HG03558 (cell line): Measurements from ENCODE around the gene SPATA21.
"Not testable (repeated sequence)": the region's sequence is repeated elsewhere in the genome, so short reads cannot be mapped to it uniquely, and the experiment has no call there.

Experiments used
- ATAC-seq: cut with Tn5 transposase; IDR thresholded peaks from one replicate; pipeline ENCODE4 v1.9.1; 2021; ENCODE audit warnings: moderate number of reproducible peaks; ENCODE audit not compliant: unreplicated experiment; ENCODE audit errors: extremely low read depth

The SPATA21 gene

DNA sequence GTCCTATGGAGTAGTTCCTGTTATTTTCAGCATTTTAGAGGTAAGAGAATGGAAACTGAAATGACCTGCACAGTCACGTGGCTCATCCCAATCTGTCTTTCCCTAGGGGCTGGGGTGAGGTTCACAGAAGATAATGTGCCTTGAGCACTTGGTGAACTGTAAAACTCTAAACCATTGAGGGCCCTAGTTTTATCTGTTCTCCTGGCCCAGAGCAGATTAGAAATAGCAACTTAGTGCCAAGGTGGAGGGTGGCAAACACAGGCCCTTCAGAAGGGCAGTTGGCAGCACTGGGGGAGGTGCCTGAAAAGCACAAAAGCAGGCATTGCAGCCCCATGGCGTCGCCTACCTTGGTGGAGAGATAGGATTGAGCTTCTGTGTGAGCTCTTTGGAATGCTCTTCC lies 17.7 kb upstream of the SPATA21 start:
- not testable (repeated sequence) for ATAC-seq

DNA sequence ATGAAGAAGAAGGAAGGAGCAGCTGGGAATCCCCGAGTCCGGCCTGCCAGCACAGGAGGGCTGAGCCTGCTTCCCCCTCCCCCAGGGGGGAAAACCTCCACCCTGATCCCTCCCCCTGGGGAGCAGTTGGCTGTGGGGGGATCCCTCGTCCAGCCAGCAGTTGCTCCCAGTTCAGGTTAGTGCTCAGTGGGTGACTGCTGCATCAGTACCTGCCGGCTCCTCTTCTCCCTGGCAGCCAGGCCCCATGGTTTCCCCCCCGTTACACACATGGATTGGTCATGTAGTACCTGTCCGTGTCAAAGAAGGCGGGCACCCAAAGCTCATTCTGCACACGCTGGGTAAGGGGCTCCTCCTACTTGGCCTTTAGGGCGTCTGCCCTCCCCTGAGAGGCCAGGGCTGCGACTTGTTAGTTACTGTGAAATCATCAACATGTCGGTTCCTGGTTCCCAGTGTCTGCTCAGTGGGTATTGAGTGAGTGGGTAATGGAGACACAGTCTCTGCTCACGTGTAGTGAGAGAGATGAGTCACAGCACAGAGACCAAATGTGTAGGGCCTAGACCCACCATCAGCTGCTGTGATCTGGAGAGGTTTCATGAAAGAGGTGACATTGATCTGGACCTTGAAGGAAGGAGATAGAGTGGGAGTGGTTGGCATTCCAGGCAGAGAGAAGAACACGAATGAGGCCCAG lies 14.8 kb upstream of the SPATA21 start:
- ATAC-seq = no peak

DNA sequence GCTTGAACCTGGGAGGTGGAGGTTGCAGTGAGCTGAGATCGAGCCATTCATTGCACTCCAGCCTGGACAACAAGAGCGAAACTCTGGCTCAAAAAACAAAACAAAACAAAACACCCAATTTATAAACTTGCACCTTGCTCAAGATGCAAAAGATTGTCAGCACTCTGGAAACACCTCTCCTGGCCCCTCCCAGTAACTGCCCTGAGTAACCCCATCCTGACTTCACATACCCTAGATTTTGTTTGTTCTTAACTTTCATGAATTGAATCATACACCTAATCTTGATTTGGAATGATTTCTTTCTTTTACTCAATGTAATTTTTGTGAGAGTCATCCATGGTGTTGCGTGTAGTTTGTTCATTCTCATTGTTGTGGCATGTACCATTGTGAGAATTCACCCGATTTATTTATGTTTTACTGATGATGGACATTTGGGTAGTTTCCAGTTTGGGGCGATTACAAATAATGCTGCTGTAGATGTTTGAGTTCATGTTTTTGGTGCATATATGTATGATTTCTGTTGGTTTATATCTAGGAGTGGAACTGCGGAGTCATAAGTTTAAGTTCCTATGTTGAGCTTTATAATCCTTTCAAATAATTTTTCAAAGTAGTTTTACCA lies 13.7 kb upstream of the SPATA21 start:
- no peak for ATAC-seq

DNA sequence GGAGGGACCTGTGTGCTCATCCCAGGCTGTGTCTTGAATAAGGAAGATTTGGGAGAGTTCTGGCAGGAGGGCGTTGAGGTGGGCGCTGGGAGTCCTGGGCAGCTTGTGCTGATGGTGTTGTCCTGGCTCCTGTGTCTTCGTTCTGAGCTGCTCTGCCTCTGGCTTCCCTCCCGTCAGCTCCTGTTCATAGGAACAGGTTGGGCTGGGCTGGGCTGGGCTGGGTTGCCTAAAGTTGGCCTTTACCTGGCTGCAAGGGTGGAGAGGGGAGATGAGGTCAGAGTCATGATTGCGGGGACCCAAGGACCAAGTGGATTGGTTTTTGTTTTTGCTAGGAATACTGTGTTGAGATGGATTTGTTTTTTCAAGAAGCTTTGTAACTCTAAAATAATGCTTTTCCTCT lies 12.4 kb upstream of the SPATA21 start:
- ATAC-seq = no peak

DNA sequence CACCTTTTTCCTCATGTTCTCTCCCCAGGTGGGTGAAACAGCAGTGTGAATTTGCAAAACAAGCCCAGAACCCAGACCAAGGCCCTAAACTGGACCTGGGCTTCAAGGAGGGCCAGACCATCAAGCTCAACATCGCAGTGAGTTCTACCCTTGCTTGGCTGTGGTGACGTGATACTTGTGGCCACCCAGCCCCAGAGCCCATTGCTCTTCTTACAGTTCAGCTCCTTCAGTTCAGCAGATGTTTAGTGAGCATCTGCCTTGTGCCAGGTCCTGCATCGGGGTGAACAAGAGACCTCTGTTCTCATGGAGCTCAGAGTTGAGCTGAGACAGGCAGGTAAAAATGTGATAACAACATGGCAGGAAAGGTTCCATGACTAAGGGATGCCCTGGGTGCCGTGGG lies 11.8 kb upstream of the SPATA21 start:
- no peak for ATAC-seq

DNA sequence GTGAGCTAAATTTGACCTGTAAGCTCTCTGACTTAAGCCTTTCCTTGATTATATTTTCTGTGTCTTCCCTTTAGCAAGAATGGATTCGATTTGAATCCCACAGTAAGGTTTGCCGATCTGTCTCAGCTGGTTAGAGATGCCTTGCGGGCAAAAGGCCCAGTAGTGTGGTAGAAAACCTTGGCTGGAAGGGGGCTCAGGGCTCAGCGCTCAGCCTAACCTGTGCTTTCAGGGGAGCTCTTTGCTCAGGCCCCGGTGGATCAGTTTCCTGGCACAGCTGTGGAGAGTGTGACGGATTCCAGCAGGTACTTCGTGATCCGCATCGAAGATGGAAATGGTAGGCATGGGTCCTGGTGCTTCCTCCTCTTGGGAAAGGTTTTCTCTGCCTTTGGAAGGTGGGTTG lies 10.4 kb upstream of the SPATA21 start:
- no peak for ATAC-seq

DNA sequence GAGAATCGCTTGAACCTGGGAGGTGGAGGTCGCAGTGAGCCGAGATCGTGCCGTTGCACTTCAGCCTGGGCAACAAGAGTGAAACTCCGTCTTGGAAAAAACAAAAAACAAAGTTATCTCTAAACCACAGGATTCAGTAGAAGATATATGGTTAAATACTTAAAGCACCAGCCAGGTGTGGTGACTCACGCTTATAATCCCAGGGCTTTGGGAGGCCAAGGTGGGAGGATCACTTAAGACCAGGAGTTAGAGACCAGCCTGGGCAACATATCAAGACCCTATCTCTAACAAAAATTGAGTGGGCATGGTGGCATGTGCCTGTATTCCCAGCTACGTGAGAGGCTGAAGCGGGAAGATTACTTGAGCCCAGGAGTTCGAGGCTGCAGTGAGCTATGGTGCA lies 8.9 kb upstream of the SPATA21 start:
- ATAC-seq = no peak

DNA sequence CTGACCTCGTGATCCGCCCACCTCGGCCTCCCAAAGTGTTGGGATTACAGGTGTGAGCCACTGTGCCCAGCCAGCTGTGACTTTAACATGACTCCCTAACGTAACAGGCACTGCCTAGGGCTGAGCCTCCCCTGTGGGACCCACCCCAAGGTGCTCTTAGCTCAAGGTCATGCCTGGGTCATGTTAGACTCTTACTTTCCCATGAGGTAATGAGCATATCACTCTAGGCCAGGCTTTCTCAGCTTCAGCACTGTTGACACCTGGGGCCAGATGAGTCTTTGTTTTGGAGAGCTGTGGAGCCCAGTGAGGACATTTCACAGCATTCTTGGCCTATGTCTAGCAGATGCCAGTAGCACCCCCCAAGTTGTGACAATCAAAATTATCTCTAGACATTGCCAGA lies 7.8 kb upstream of the SPATA21 start:
- no peak for ATAC-seq

DNA sequence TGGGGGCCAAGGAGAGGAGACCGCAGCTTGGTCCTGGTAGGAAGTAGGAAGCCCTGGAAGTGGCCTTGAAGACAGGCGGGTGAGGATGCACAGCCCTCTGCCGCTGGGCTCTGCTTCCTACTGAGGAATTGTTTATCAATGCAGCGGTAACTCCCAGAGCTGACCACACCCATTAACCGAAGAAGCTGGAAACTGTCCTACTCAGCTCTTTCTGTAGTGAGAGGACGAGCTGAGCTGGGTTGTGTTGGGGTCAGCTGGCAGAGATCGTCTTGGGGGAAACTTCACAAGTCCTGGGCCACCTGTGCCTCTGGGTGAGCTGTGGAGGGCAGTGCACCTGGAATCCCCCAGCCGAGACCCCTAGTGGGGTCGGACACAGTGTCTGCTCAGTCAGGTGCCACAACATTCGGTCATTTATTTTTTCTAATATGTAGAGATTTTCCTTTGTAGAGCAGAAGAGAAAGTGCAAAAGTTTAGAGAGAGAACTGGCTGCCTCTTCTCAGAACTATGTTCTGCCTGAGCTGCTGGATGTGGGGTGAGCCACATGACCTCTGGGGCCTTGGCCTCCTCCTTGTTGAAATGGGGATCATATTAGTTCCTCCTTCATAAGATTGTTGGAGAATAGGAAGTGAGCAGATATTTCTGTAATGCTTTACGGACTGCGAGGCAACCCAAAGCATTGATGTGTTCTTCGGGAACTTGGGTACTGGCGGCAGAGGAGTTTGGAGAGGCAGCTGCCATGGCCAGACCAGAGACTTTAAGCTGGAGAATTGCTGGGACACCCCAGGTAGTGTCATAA lies 6.9 kb upstream of the SPATA21 start:
- no peak for ATAC-seq

DNA sequence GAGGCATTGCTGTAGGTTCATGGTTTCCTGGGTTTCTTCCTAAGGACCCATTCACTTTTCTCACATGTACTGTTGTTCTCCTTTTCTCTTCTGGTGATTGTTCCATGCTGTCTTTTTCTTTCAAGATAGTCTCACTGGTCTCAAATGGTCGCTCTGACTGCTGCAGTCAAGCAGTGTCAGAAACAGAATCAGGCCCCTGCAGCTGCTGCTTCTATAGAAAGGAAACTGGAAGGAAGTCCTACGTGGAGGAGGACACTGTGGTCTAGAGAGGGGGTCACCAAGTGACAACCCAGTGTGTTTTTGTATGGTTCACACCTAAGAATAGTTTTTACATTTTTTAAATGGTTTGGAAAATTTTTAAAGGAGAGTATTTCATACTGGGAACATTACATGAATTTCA lies 5.7 kb upstream of the SPATA21 start:
- ATAC-seq = no peak

DNA sequence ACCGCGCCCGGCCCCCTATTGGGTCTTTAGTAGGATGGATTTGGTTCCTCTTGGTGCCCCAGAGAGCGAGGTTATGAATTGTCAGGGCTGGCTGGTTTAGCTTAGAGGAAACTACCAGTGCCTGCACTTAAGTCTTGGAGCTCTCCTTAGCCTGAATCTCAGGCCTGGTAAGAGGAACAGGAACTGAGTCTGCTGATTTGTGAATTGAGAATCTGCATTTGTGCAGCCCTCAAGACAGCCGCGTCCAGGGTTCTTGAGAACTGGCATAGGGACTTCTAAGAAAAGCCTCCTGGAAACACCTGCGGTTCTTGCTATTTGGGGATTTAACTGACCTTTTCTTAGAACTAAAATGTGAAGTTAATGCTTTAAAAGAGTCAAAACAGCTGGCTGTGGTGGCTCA lies 5.0 kb upstream of the SPATA21 start:
- ATAC-seq = no peak

DNA sequence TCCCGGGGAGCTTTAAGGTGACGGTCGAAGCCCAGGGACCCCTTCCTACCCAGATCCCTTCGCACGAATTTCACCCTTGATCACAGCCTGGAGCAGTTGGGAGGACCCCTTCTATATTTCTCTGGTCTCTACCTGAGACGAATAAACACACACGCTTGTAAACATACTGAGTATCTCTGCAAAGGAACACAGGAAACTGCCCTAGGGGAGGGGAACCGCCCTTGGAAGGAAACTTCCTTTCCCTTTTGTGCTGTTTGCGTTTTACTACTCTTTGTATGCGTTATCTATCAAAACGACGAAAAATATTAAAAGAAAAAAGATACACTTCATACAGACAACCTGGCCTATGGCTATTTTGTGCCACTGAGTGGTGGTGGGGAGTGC lies 4.0 kb upstream of the SPATA21 start:
- ATAC-seq = no peak

DNA sequence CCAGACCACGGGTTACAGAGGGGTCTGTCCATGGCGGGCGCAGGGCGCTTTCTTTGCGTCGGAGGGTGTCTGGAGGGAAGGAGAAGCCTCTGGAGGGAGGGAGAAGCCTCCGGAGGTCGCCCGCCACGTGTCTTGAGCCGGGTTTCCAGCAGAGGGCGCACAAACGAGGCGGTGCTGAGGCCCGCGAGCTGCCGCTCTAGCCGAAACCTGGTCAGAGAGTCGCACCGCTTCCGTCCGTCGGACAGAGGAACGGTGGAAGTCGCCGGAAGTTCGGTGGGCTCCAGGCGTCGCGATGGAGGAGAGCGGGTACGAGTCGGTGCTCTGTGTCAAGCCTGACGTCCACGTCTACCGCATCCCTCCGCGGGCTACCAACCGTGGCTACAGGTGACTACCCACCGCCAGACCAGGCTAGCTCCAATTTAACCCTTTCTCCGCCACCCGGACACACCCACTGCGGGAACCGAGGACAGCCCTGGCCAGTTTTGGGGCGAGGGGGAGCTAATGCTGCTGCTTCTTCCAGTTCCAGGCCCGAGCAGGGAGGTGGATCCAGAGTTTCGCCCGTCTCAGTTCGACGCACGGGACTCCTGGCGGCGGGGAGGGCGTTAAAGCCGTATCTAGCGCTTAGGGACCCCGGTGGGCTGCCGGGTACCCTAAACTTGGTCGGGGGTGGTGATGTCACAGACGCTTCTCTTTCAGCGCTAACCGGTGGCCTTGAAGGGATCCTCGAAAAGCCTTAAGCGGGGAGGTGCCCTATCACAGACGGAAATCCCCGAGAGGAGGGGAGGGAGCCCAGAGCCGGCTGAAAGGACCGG lies 3.5 kb upstream of the SPATA21 start, which contains the start of gene NECAP2:
Gene NECAP2 (plus strand): TSS at position 255 of the 812 bp plus-strand sequence. CDS start 38 bp downstream, at position 293.
- no peak for ATAC-seq

DNA sequence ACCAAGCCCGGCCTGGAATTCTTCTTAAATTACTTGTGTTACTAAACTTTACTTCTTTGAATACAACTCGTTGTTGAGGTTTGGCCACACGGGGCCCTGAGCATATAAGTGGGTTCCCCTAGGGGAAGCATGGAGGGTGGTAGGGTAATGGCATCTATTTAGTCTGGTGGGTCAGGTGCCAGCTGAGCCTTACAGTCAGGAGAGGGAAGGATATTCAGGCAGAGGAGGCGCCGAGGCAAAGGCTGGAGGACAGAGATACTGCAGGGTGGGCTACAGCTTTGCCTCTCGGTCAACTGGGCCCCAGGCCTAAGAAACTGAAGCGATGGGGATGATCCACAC lies 2.9 kb upstream of the SPATA21 start:
- no peak for ATAC-seq

DNA sequence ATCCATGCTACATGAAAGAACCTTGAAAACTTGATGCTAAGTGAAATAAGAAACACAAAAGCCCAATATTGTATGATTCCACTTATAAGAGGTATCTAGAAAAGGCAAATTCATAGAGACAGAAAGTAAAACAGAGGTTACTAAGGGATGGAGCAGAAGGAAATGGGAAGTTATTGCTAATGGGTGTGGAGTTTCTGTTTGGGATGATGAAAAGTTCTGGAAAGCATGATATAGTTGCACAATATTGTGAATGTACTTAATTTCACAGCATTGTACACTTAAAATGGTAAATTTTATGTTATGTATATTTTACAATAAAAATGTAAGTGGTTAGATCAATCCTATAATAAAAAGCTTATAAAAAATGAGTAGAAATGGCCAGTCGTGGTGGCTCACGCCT lies 1.7 kb upstream of the SPATA21 start:
- no peak for ATAC-seq

DNA sequence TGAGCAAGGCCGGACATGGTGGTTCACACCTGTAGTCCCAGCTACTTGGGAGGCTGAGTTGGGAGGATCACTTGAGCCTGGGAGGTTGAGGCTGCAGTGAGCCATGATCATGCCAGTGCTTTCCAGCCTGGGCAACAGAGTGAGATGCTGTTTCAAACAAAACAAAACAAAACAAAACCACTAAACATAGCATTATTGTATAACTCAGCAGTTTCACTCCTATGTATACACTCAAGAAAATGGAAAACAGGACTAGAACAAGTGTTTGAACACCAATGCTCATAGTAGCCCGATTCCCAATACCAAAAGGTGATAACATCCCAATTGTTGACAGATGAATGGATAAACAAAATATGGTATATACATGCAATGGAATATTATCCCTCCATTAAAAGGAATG lies 1.3 kb upstream of the SPATA21 start:
- no peak for ATAC-seq

DNA sequence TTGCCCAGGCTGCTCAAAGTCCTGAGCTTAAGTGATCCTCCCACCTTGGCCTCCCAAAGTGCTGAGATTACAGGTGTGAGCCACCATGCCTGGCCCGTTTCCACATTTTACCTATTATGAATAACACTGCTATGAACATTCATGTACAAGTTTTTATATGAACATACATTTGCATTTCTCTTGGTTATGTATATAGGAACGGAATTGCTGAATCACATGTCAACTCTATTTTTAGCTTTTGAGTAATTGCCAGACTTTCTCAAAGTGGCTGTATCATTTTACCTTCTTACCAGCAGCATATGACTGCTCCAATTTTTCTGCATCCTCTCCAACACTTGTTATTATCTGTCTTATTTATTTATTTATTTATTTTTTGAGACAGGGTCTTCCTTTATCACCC lies 2.7 kb downstream of the SPATA21 start:
- ATAC-seq = no peak

DNA sequence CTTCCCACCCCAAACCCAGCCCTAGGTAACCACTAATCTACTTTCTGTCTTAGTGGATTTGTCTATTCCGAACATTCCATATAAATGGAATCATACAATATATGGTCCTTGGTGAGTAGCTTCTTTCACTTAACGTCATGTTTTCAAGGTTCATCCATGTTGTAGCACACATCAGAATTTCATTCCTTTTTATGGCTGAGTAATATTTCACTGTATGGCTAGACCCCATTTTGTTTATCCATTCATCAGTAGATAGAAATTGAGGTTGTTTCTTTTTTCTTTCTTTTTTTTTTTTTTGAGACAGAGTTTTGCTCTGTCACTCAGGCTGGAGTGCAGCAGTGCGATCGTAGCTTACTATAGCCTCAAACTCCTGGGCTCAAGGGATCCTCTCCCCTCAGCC lies 3.2 kb downstream of the SPATA21 start:
- ATAC-seq = no peak

DNA sequence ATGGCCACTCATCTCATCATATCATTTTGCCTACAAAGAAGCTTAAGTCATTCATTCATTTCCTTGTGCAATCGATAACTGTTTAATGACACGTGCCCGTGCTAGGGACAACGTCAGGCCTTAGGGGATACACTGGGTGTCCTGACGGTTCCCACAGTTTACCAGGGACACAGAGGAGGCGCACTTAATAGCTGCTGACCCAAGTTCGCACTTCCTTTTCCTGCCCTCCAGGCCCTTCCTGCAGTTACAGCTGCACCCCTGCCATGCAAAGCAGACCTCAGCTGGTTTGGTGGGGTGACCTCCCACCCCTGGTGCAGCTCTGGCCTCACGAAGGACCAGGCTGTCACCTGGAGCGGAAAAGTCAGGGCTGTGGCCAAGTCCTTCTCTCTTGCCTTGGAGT lies 4.2 kb downstream of the SPATA21 start:
- no peak for ATAC-seq

DNA sequence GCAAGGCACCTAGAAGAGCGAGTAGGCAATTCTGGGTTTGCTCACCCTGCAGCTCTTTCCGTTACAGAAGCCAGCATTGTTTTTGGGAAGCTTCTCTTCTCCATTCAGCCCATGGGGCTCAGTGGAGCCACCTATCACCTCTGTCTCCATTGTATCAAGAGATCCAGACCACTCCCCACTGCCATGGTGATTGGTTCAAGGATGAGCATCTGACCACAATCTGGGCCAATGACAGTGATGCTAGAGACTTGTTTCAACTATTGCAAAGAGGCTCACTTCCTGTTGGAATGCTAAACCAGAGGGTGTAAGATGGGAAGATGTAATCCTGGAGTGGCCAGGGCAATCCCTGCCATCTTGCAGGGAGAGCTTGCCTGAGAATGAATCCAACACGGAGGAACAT lies 6.6 kb downstream of the SPATA21 start:
- ATAC-seq = no peak
